ENCODE results near the gene RNF220. TPM values are rescaled to one million over a fixed set of nuclear protein-coding genes. Genes with fewer than 3 reads are reported as not detected.

Gene RNF220
- total RNA-seq, 2 donors from 2014 or later: 121 to 125 TPM

DNA sequence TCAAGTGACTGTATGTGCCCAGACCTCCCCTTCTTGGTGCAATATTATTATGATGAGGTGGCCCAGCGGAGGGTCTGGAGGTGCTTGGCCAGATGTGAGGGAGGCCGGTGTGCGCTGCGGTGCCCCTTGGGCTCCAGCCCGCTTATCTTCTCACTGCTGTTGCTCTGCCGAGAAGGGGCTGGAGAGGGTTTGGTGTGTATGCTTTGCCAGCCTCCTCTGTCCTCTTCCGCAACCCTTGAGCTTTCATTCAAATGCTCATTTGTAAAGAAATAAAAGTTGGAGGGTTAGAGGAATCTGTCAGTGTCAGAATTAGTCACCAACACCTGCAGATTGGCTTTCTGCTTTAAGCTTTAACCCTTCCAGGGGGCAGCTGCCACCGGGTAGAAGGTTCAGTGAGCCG, 19.7 kb downstream of the RNF220 start:
- peaks cover 7% of the 10 kb centered on the region for H3K27me3 ChIP-seq (replicated peaks; ENCODE audit: insufficient read depth)
- ATAC-seq (ENCODE audit: insufficient number of reproducible peaks, low FRiP score, low read depth): no peak

GRCh38 chr1:44425341-44426082, 20.5 kb downstream of the RNF220 start:
- Histone ChIP-seq H3K4me3 (no peak overlapping the region), H3K9me3 (no peaks in the 10 kb centered on the region), H3K4me1 (ENCODE audit: control insufficient read depth in 1 of 2, low read depth in 2 of 2) (peaks cover 0 to 16% of the 10 kb centered on the region in 2 donors), H3K27ac (no peak overlapping the region), H3K36me3 (no peaks in the 10 kb centered on the region), H3K27me3 (replicated peaks; ENCODE audit: insufficient read depth) (no peaks in the 10 kb centered on the region)
- ATAC-seq (ENCODE audit: insufficient number of reproducible peaks, low FRiP score, low read depth): no peak
- DNase-seq (ENCODE audit: low spot score): no peak
- TF ChIP-seq CTCF (IDR thresholded peaks at IDR 0.05): no peak

More for the DNA sequence above, 19.7 kb downstream of the RNF220 start:
- Histone ChIP-seq H3K4me3 (no peak overlapping the region), H3K27ac (no peak overlapping the region), H3K4me1 (ENCODE audit: control insufficient read depth in 1 of 2, low read depth in 2 of 2) (peaks cover 0 to 16% of the 10 kb centered on the region in 2 donors), H3K9me3 (no peaks in the 10 kb centered on the region), H3K36me3 (no peaks in the 10 kb centered on the region)
- TF ChIP-seq CTCF (IDR thresholded peaks at IDR 0.05): no peak
- no peak for DNase-seq (ENCODE audit: low spot score)

GRCh38 chr1:44431861-44432260, 26.8 kb downstream of the RNF220 start:
- DNase-seq (ENCODE audit: low spot score): no peak
- Histone ChIP-seq H3K27ac (no peak overlapping the region), H3K9me3 (no peaks in the 10 kb centered on the region), H3K36me3 (no peaks in the 10 kb centered on the region), H3K27me3 (replicated peaks; ENCODE audit: insufficient read depth) (no peaks in the 10 kb centered on the region), H3K4me1 (ENCODE audit: control insufficient read depth in 1 of 2, low read depth in 2 of 2) (no peaks in the 10 kb centered on the region), H3K4me3 (no peak overlapping the region)
- TF ChIP-seq CTCF (IDR thresholded peaks at IDR 0.05): no peak
- ATAC-seq (ENCODE audit: insufficient number of reproducible peaks, low FRiP score, low read depth): no peak

DNA sequence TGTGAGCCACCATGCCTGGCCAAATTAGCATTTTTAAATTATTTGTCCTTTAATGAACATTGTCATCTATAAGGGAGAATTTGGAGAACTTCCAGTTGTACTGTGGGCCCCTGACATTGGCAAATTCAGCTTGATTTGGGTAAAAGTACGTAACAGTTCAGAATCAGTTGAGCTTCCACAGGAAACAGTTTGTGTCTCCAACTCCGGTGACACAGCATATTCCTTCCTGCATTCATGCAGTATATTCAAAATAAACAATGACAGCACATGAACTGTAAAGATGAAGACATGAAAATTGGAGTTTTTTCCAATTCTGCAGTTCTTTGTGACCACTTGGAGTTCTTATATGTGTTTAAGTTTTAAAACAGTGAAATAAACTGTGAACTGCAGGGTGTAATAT, 28.2 kb downstream of the RNF220 start:
- no peaks in the 10 kb centered on the region for H3K27me3 ChIP-seq (replicated peaks; ENCODE audit: insufficient read depth)
- TF ChIP-seq CTCF (IDR thresholded peaks at IDR 0.05): no peak
- ATAC-seq (ENCODE audit: insufficient number of reproducible peaks, low FRiP score, low read depth): no peak
- DNase-seq (ENCODE audit: low spot score): no peak
- H3K9me3 ChIP-seq: no peaks in the 10 kb centered on the region
- H3K4me3 ChIP-seq: no peak overlapping the region
- no peaks in the 10 kb centered on the region for H3K36me3 ChIP-seq
- no peak overlapping the region for H3K27ac ChIP-seq
- no peaks in the 10 kb centered on the region for H3K4me1 ChIP-seq (ENCODE audit: control insufficient read depth in 1 of 2, low read depth in 2 of 2)

- ATAC-seq (ENCODE audit: insufficient number of reproducible peaks, low FRiP score, low read depth) (no peak), DNase-seq (ENCODE audit: low spot score) (no peak)
- Histone ChIP-seq H3K27me3 (replicated peaks; ENCODE audit: insufficient read depth) (no peaks in the 10 kb centered on the region), H3K4me1 (ENCODE audit: control insufficient read depth in 1 of 2, low read depth in 2 of 2) (no peaks in the 10 kb centered on the region), H3K4me3 (no peak overlapping the region), H3K27ac (no peak overlapping the region), H3K9me3 (no peaks in the 10 kb centered on the region), H3K36me3 (no peaks in the 10 kb centered on the region)
- no peak for TF ChIP-seq CTCF (IDR thresholded peaks at IDR 0.05)
These were observed 31.5 kb downstream of the RNF220 start for GRCh38 chr1:44436401-44437106.

Data from thoracic aorta (tissue), 2 donors.